Smooth muscle cell (in vitro differentiated cells): Measurements from ENCODE around the gene SLC39A9. TPM values are rescaled to one million over a fixed set of nuclear protein-coding genes. Genes with fewer than 3 reads are reported as not detected.

Experiments
- DNase-seq: peaks from one replicate; lab custom pipeline; 2025; ENCODE audit not compliant: unreplicated experiment; lab: John Stamatoyannopoulos, UW
- H2AFZ ChIP-seq: fragments of 200-600 bp; sonication (generic); 2 replicates; pipeline ENCODE4 v1.6.0; 2016; ENCODE audit warnings: antibody characterized with exemption, low read depth, mild to moderate bottlenecking
- H3F3A ChIP-seq: fragments of 200-600 bp; sonication (generic); 2 replicates; pipeline ENCODE4 v1.6.0; 2017; ENCODE audit warnings: antibody characterized with exemption, low read depth
- H3K27ac ChIP-seq: fragments of 200-600 bp; sonication (generic); 2 replicates; pipeline ENCODE4 v1.5.1; 2016; ENCODE audit warnings: low read depth, mild to moderate bottlenecking
- H3K27me3 ChIP-seq: fragments of 200-600 bp; sonication (generic); 2 replicates; pipeline ENCODE4 v1.6.1; 2016; ENCODE audit warnings: low read depth, mild to moderate bottlenecking
- H3K36me3 ChIP-seq: fragments of 200-600 bp; sonication (generic); 2 replicates; pipeline ENCODE4 v1.5.1; 2016; ENCODE audit warnings: low read depth
- H3K4me1 ChIP-seq: fragments of 200-600 bp; sonication (generic); 2 replicates; pipeline ENCODE4 v1.5.1; 2016; ENCODE audit warnings: low read depth
- H3K4me2 ChIP-seq: fragments of 200-600 bp; sonication (generic); 2 replicates; pipeline ENCODE4 v1.6.0; 2016; ENCODE audit warnings: mild to moderate bottlenecking
- H3K4me3 ChIP-seq: fragments of 200-600 bp; sonication (generic); 2 replicates; pipeline ENCODE4 v1.5.1; 2016; ENCODE audit warnings: mild to moderate bottlenecking
- H3K79me2 ChIP-seq: fragments of 200-600 bp; sonication (generic); 2 replicates; pipeline ENCODE4 v1.6.0; 2016; ENCODE audit warnings: low read depth, mild to moderate bottlenecking
- H3K9ac ChIP-seq: fragments of 200-600 bp; sonication (generic); 2 replicates; pipeline ENCODE4 v1.6.0; 2016; ENCODE audit warnings: low read depth
- H3K9me3 ChIP-seq: fragments of 200-600 bp; sonication (generic); replicated peaks from 2 replicates; pipeline ENCODE4 v1.5.1; 2016; ENCODE audit warnings: low read depth
- H4K20me1 ChIP-seq: fragments of 200-600 bp; sonication (generic); 2 replicates; pipeline ENCODE4 v1.6.0; 2016; ENCODE audit warnings: low read depth
- CTCF ChIP-seq: fragments of 200-600 bp; sonication (generic); IDR thresholded peaks from 2 replicates; pipeline ENCODE4 v1.5.1; 2017; ENCODE audit warnings: borderline replicate concordance, mild to moderate bottlenecking, antibody characterized with exemption; ENCODE audit not compliant: insufficient read depth, poor library complexity, severe bottlenecking
- WGBS: methylation state at CpG from one replicate; pipeline ENCODE4 v1.1.7; 2016; ENCODE audit warnings: low lambda C conversion rate; 5-methylcytosine and 5-hydroxymethylcytosine counted together
- polyA plus RNA-seq: library from polyadenylated mRNA; unstranded; fragments of >200 nt; fragmentation: Nextera tagmentation; extraction: Ambion mirVana; gene quantifications from 2 replicates; pipeline ENCODE4 v1.2.1, GENCODE V29; 2016
- total RNA-seq: library from RNA; depleted of rRNA; stranded (reverse); fragments of >200 nt; gene quantifications from 2 replicates; pipeline ENCODE4 v1.2.3, GENCODE V29; 2014

Gene SLC39A9
- total and polyA plus RNA-seq, 2 experiments from 2014 or later: 42.8 to 106 TPM

GRCh38 chr14:69351385-69351784 lies 47.1 kb upstream of the SLC39A9 start:
- H3F3A ChIP-seq: no peaks in the 10 kb centered on the region
- H4K20me1 ChIP-seq: no peaks in the 10 kb centered on the region
- H3K36me3 ChIP-seq: no peaks in the 10 kb centered on the region
- no peak overlapping the region for H3K9ac ChIP-seq
- no peak overlapping the region for H2AFZ ChIP-seq
- peaks cover 11% of the 10 kb centered on the region for H3K27me3 ChIP-seq
- WGBS: 70% methylated on average over 3 of the region's 3 CpGs
- no peaks in the 10 kb centered on the region for H3K9me3 ChIP-seq
- no peak overlapping the region for H3K27ac ChIP-seq
- no peak for TF ChIP-seq CTCF
- no peak overlapping the region for H3K4me3 ChIP-seq
- no peak for DNase-seq
- no peaks in the 10 kb centered on the region for H3K4me1 ChIP-seq
- no peaks in the 10 kb centered on the region for H3K79me2 ChIP-seq
- H3K4me2 ChIP-seq: no peak overlapping the region

GRCh38 chr14:69351911-69352310 lies 46.6 kb upstream of the SLC39A9 start:
- no peak overlapping the region for H3K4me2 ChIP-seq
- no peak overlapping the region for H3K9ac ChIP-seq
- H3K27me3 ChIP-seq: peaks cover 11% of the 10 kb centered on the region
- H2AFZ ChIP-seq: no peak overlapping the region
- WGBS: 86% methylated on average over 5 of the region's 5 CpGs
- H3K9me3 ChIP-seq: no peaks in the 10 kb centered on the region
- TF ChIP-seq CTCF: no peak
- no peak overlapping the region for H3K27ac ChIP-seq
- H3K4me3 ChIP-seq: no peak overlapping the region
- no peak for DNase-seq
- no peaks in the 10 kb centered on the region for H3F3A ChIP-seq
- no peaks in the 10 kb centered on the region for H4K20me1 ChIP-seq
- no peaks in the 10 kb centered on the region for H3K4me1 ChIP-seq
- H3K36me3 ChIP-seq: no peaks in the 10 kb centered on the region
- no peaks in the 10 kb centered on the region for H3K79me2 ChIP-seq

- H3K79me2 ChIP-seq: no peaks in the 10 kb centered on the region
- H3K4me3 ChIP-seq: no peak overlapping the region
- 89% methylated on average over 3 of the region's 3 CpGs for WGBS
- H3F3A ChIP-seq: no peaks in the 10 kb centered on the region
- no peaks in the 10 kb centered on the region for H3K9me3 ChIP-seq
- no peaks in the 10 kb centered on the region for H3K36me3 ChIP-seq
- H3K9ac ChIP-seq: no peak overlapping the region
- no peak for DNase-seq
- peaks cover 4% of the 10 kb centered on the region for H3K27me3 ChIP-seq
- H3K4me2 ChIP-seq: no peak overlapping the region
- H4K20me1 ChIP-seq: no peaks in the 10 kb centered on the region
- H2AFZ ChIP-seq: no peak overlapping the region
- H3K27ac ChIP-seq: no peak overlapping the region
- TF ChIP-seq CTCF: no peak
- no peaks in the 10 kb centered on the region for H3K4me1 ChIP-seq
Measured at GRCh38 chr14:69353168-69353567, 45.3 kb upstream of the SLC39A9 start.

GRCh38 chr14:69354383-69355153 lies 43.9 kb upstream of the SLC39A9 start:
- WGBS: 81% methylated on average over 11 of the region's 11 CpGs
- Histone ChIP-seq H3K27ac (no peak overlapping the region), H3K79me2 (no peaks in the 10 kb centered on the region), H3F3A (no peaks in the 10 kb centered on the region), H2AFZ (no peak overlapping the region), H3K9me3 (no peaks in the 10 kb centered on the region), H3K4me2 (no peak overlapping the region), H3K9ac (no peak overlapping the region), H4K20me1 (no peaks in the 10 kb centered on the region), H3K4me3 (no peak overlapping the region), H3K27me3 (peaks cover 4% of the 10 kb centered on the region), H3K36me3 (no peaks in the 10 kb centered on the region), H3K4me1 (no peaks in the 10 kb centered on the region)
- no peak for TF ChIP-seq CTCF
- no peak for DNase-seq
